Endothelial cell (in vitro differentiated cells): ENCODE measurements around the gene IQCH. TPM values are rescaled to one million over a fixed set of nuclear protein-coding genes. Genes with fewer than 3 reads are reported as not detected.
A peak's percentile ranks its signal among the peaks of the same experiment; 100 is the strongest.

Source experiments
- DNase-seq: peaks from one replicate; pipeline ENCODE4 v3.0.0; 2021; ENCODE audit warnings: low spot score
- H3K27ac Mint-ChIP-seq: one replicate; pipeline ENCODE4 v1.8.0; 2021; ENCODE audit warnings: mixed read lengths, inconsistent platforms; ENCODE audit not compliant: unreplicated experiment
- H3K27me3 Mint-ChIP-seq: one replicate; pipeline ENCODE4 v1.8.0; 2021; ENCODE audit warnings: mild to moderate bottlenecking, moderate library complexity, mixed read lengths, inconsistent platforms; ENCODE audit not compliant: unreplicated experiment
- H3K36me3 Mint-ChIP-seq: one replicate; pipeline ENCODE4 v1.8.0; 2021; ENCODE audit warnings: mild to moderate bottlenecking, low read depth, mixed read lengths, inconsistent platforms; ENCODE audit not compliant: unreplicated experiment
- H3K4me1 Mint-ChIP-seq: one replicate; pipeline ENCODE4 v1.8.0; 2021; ENCODE audit warnings: mild to moderate bottlenecking, mixed read lengths, inconsistent platforms; ENCODE audit not compliant: unreplicated experiment
- H3K4me3 Mint-ChIP-seq: one replicate; pipeline ENCODE4 v1.8.0; 2021; ENCODE audit warnings: mild to moderate bottlenecking, mixed read lengths, inconsistent platforms; ENCODE audit not compliant: unreplicated experiment
- H3K9me3 Mint-ChIP-seq: one replicate; pipeline ENCODE4 v1.8.0; 2021; ENCODE audit warnings: mixed read lengths, inconsistent platforms; ENCODE audit not compliant: unreplicated experiment
- CTCF ChIP-seq: fragments of 200-600 bp; sonication (generic); IDR thresholded peaks from one replicate; pipeline ENCODE4 v1.5.0; 2021; ENCODE audit warnings: antibody characterized with exemption; ENCODE audit not compliant: unreplicated experiment
- total RNA-seq: library from RNA; stranded (reverse); fragmentation: NEBNext Ultra II Directional; extraction: Animal tissue kit (Norgen Biotek cat#: 25700); gene quantifications from one replicate; pipeline ENCODE4 v1.2.1, GENCODE V29; 2021; ENCODE audit not compliant: unreplicated experiment

Gene IQCH
- total RNA-seq, 1 donor from 2014 or later = 2.4 TPM

- no peaks in the 10 kb centered on the region for H3K9me3 Mint-ChIP-seq
Measured at GRCh38 chr15:67512933-67513714, 258.5 kb downstream of the IQCH start.

DNA sequence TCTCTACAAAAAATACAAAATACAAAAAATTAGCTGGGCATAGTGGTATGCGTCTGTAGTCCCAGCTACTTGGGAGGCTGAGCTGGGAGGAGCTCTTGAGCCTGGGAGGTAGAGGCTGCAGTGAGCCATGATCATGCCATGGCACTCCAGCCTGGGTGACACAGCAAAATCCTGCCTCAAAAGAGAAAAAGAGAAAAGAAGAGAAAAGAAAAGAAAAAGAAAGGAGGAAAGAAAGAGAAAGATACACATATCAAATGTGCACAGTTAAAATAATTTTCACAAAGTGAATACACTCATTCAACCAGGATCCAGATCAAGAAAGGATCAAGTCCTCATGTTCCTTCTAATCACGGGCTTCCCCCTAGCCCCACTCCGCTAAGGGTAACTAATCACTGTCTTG is 260.5 kb downstream of the IQCH start:
- H3K27ac Mint-ChIP-seq = no peak overlapping the region
- H3K4me1 Mint-ChIP-seq = peaks cover 4% of the 10 kb centered on the region
- TF ChIP-seq CTCF = no peak
- no peaks in the 10 kb centered on the region for H3K9me3 Mint-ChIP-seq
- H3K27me3 Mint-ChIP-seq = no peaks in the 10 kb centered on the region
- DNase-seq = no peak
- no peak overlapping the region for H3K4me3 Mint-ChIP-seq
- H3K36me3 Mint-ChIP-seq = peaks cover 3% of the 10 kb centered on the region

More at GRCh38 chr15:67512933-67513714, 258.5 kb downstream of the IQCH start:
- H3K4me3 Mint-ChIP-seq = no peak overlapping the region
- DNase-seq = no peak
- H3K36me3 Mint-ChIP-seq = peaks cover 3% of the 10 kb centered on the region
- H3K4me1 Mint-ChIP-seq = no peaks in the 10 kb centered on the region
- H3K27ac Mint-ChIP-seq = no peak overlapping the region
- no peak for TF ChIP-seq CTCF
- no peaks in the 10 kb centered on the region for H3K27me3 Mint-ChIP-seq

- Mint-ChIP-seq H3K4me1 (peaks cover 4% of the 10 kb centered on the region), H3K27ac (no peak overlapping the region), H3K36me3 (peaks cover 3% of the 10 kb centered on the region), H3K4me3 (no peak overlapping the region), H3K9me3 (no peaks in the 10 kb centered on the region), H3K27me3 (no peaks in the 10 kb centered on the region)
- no peak for TF ChIP-seq CTCF
- no peak for DNase-seq
Measured at GRCh38 chr15:67515557-67515956, 261.0 kb downstream of the IQCH start.

DNA sequence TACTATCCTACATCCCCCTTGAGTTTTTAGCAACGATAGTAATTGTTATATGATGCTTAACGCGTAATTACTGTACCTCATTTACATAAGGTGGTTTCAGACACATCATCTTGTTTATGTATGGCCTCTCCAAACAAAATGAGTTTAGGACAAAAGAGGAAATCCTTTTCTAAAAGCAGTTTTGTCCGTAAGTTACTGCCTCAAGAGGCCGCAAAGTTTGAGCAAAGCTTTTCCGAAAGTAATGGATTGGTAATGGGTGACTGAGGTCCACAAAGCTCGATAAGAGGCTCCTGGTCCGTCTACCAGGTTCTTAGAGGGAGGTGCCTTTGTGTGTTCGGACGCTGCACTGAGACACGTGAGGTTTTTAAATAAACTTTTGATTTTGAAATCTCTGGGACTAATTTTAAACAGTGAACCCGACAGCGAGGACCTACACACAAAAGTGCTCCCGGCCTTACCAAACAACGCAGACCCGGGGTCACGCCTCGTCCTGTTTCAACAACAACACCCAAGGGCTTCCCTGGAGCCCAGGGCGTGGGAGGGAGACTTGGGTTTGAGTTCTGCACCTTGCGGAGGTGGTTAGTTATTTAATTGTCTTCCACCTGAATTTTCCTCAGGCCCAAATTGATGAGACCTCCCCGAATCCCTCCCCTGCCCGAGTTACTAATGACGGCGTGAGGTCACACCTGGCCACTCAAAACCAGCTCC is 265.9 kb downstream of the IQCH start:
- H3K4me3 Mint-ChIP-seq = peak overlapping the region; percentile 91
- no peaks in the 10 kb centered on the region for H3K36me3 Mint-ChIP-seq
- H3K27ac Mint-ChIP-seq = no peak overlapping the region
- no peaks in the 10 kb centered on the region for H3K27me3 Mint-ChIP-seq
- H3K9me3 Mint-ChIP-seq = no peaks in the 10 kb centered on the region
- DNase-seq = no peak
- H3K4me1 Mint-ChIP-seq = peaks cover 13% of the 10 kb centered on the region
- TF ChIP-seq CTCF = no peak
